ENCODE measurements around the gene BARX2.
A peak's percentile ranks its signal among the peaks of the same experiment; 100 is the strongest.

Gene BARX2

DNA sequence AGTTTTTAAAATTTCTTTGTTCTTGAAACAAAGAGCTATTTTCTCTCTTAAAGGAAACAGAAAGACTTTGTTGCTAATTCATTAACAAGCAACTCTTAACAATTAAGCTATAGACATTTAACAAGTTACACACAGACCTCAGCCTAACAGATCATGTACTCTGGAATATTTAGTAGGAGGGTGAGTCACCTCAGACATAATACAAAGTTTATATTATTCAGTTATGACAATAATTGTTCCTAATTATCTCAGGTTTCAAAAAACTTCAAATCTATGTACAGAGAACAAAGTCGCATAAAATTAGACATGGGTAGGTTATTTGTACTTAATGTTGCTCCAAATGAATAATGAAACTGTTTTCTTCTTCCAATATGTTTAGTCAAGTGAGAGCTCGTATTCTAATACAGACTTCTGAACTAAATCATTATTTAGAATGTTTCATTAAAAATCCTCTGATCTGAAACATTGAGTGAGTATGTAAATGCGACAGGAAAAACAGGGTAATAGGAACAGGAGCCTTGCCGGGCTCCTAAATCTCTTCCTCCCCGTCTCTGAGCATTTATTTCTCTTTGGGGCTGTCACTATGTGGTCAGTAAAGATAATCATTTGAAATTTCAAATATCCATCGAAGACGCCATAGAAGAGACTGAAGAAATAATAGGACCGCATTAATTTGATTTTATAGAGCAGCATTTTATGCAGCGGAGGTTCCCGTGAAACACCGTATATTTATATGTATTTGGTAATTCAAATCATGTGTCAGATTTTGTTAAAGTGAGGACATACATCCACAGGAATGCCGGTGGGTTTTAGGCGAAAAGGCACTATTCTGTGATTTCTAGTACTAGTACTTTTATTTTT, 8.7 kb upstream of the BARX2 start:
- TF ChIP-seq, protein P1, sequence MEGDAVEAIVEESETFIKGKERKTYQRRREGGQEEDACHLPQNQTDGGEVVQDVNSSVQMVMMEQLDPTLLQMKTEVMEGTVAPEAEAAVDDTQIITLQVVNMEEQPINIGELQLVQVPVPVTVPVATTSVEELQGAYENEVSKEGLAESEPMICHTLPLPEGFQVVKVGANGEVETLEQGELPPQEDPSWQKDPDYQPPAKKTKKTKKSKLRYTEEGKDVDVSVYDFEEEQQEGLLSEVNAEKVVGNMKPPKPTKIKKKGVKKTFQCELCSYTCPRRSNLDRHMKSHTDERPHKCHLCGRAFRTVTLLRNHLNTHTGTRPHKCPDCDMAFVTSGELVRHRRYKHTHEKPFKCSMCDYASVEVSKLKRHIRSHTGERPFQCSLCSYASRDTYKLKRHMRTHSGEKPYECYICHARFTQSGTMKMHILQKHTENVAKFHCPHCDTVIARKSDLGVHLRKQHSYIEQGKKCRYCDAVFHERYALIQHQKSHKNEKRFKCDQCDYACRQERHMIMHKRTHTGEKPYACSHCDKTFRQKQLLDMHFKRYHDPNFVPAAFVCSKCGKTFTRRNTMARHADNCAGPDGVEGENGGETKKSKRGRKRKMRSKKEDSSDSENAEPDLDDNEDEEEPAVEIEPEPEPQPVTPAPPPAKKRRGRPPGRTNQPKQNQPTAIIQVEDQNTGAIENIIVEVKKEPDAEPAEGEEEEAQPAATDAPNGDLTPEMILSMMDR (conservative IDR thresholded peaks at IDR 0.05; ENCODE audit: low read depth, low read length), result no peak
- DNase-seq (ENCODE audit: low read depth), result no peak
- H3K4me3 ChIP-seq (ENCODE audit: low read length), result no peak overlapping the region

DNA sequence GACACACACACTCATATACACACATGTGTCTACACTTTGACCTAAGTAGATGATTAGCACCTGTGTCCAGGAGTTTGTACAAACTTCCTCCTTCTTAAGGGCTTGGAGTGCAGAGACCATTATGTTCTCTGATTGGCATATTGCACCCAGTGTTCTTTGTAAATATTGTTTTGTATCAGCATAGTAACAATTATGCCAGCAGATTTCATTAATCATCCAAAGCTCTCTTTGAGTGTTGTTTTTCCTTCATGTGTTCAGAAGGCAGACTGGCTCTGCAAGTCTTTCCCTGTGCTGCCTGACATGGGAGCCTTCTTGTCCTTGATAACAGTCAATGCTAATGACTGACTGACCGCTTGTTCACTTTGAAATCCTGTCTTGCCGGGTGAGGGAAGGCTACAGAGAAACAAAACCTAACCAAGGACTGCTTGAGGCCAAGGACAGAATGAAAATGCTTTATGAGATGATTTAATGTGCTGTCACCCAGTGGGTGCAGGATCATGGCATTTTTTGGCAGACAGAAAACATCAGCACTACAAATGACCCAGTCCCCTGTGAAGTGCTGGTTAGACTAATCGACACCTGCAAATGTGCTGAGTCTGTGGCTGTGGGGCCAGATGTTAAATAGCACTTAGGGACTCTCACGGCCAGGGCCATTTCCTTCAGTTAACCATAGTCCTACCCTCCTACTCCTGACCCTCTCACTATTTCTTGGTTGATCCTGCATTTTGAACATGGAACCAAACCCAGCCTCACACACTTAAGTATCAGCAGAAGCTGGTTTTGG, 6.6 kb upstream of the BARX2 start:
- TF ChIP-seq, protein P1 (conservative IDR thresholded peaks at IDR 0.05; ENCODE audit: low read depth, low read length), result no peak
- no peak overlapping the region for H3K4me3 ChIP-seq (ENCODE audit: low read length)
- DNase-seq (ENCODE audit: low read depth), result no peak

DNA sequence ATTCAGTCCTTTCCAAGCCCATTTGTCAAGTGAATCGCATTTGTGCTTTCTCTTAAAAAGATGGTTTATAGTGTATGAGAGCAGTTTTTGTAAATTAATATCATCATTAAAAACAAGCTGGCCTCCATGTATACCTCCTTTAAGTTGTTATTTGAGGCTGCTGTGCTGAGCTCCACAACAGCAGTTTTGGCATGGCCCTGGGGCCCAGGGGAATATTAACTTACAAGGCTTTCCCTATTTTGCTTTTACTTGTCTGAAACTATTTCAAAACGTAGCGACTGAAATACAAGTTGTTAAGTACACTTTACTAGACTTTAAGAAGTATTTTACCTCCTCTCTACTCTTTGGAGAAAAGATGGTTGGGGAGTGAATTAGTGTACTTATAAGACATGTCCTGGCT, 4.9 kb upstream of the BARX2 start:
- H3K4me3 ChIP-seq (ENCODE audit: low read length), result no peak overlapping the region
- TF ChIP-seq, protein P1 (conservative IDR thresholded peaks at IDR 0.05; ENCODE audit: low read depth, low read length), result no peak
- DNase-seq (ENCODE audit: low read depth), result no peak

DNA sequence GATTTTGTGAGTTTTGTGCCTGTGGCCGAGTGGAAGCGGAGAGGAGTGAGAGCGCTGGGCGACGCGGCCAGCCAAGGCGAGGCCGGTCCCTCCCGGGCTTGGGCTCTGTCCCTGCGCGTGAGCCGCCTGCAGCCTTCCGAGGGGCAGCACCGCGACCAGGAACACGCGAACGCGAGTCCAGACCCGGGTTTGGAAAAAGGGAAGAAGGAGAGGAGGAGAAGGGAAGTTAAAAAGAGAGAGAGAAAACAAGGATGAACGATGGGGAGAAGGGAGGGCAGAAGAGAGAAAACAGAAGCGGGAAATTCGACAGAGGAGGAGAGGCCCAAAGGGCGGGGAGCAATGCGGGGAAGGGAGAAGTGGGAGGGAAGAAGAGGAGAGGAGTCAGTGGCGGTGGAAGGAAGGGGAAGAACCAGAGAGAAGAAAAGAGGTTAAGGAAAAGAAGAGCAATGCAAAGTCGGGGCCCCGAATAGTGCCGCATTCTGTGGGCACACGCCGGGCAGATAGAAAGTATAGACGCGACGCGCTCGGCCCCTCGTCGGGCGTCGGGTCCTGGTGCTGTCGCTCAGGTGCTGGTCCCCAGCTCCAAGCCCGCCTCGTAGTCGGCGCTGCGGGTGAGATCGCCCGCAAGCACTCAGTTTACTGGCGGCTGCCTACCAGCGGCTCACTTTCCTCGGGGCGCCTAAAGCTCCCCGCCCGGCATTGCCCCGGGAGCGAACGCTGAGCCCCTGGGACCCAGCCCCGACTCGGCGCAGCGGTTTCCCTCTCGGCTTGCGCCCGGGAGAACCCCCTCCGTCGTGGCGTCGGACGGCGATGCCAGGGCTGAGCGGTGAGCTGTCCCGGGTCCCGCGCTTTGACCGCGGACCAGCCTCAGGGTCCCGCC, 2.8 kb upstream of the BARX2 start:
- TF ChIP-seq, protein P1 (conservative IDR thresholded peaks at IDR 0.05; ENCODE audit: low read depth, low read length), result no peak
- H3K4me3 ChIP-seq (ENCODE audit: low read length), result no peak overlapping the region
- no peak for DNase-seq (ENCODE audit: low read depth)

DNA sequence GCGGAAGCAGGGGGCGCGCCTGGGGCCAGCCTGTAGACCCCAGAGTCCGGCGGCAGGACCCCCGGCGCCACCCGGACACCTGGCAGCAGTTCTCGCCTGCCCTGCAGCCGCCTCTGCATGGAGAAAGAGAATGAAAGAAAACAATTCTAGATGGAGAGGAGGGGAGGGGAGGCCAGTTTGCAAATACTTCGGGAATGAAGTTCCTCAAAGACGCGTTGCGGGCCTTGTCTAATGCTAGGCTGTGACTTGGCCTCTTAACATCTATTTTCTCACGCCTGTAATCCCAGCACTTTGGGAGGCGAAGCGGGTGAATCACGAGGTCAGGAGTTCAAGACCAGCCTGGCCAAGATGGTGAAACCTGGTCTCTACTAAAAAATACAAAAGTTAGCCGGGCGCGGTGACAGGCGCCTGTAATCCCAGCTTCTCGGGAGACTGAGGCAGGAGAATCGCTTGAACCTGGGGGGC, 2.1 kb upstream of the BARX2 start:
- TF ChIP-seq, protein P1 (conservative IDR thresholded peaks at IDR 0.05; ENCODE audit: low read depth, low read length), result no peak
- DNase-seq (ENCODE audit: low read depth), result no peak
- H3K4me3 ChIP-seq (ENCODE audit: low read length), result no peak overlapping the region

DNA sequence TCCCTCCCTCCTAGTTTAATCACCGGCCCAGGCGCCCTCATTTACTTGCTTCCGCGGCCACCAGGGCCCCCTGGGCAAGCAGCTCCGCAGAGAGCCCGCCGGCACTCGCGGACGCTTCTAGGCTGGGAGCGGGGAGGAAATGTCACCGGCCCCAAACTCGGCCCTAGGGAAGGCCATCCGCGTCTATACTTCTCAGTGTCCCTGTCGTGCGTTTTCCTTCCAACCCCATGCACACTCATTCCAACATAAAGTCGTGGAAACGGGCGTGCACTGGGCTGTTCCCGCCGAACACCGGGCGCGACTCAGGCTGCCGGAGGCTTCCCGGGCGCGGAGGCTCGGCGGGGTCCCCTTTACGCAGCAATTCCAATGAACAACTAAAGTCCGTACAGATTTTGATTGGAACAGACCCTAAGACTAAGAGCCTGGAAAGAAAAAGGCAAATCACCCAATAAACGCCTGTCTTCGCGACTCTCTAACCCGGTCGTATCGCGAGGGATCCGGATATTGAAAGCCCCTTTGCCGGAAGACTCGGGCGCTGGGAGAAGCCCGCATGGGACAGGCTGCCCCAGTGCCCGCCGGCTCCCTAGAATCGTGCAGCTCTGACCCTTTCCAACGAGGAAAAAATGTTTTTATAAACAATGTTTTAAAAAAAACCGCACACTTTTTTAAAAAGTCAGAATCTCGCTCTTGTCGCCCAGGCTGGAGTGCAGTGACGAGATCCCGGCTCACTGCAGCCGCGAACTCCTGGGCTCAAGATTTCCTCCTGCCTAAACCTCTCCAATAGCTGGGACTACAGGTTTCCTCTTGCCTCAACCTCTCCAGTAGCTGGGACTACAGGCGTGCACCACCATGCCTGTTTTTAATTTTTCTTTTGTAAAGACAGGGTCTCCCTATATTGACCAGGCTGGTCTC, 1.3 kb upstream of the BARX2 start:
- H3K4me3 ChIP-seq (ENCODE audit: low read length), result peak overlapping the region; percentile 10
- no peak for DNase-seq (ENCODE audit: low read depth)
- TF ChIP-seq, protein P1 (conservative IDR thresholded peaks at IDR 0.05; ENCODE audit: low read depth, low read length), result no peak
